ENCODE measurements around the gene SH3RF3.

Gene SH3RF3

GRCh38 chr2:109166811-109167210 is 37.8 kb downstream of the SH3RF3 start:
- no peaks in the 10 kb centered on the region for H3K36me3 ChIP-seq (ENCODE audit: low read depth)
- no peak for TF ChIP-seq CTCF (IDR thresholded peaks at IDR 0.05; ENCODE audit: poor library complexity, severe bottlenecking)
- no peak for ATAC-seq (ENCODE audit: low read depth)
- no peaks in the 10 kb centered on the region for H3K27me3 ChIP-seq (ENCODE audit: insufficient read depth, poor library complexity, severe bottlenecking)
- no peak for DNase-seq (ENCODE audit: low spot score)
- H3K9me3 ChIP-seq (ENCODE audit: severe bottlenecking) = no peaks in the 10 kb centered on the region
- H3K27ac ChIP-seq (ENCODE audit: poor library complexity, severe bottlenecking) = no peak overlapping the region
- peaks cover 27% of the 10 kb centered on the region for H3K4me1 ChIP-seq (ENCODE audit: insufficient read depth, poor library complexity, severe bottlenecking)
- no peak overlapping the region for H3K4me3 ChIP-seq (ENCODE audit: severe bottlenecking)

GRCh38 chr2:109168086-109168485 is 39.1 kb downstream of the SH3RF3 start:
- H3K4me3 ChIP-seq (ENCODE audit: severe bottlenecking) = no peak overlapping the region
- no peak for ATAC-seq (ENCODE audit: low read depth)
- no peak for DNase-seq (ENCODE audit: low spot score)
- H3K4me1 ChIP-seq (ENCODE audit: insufficient read depth, poor library complexity, severe bottlenecking) = peaks cover 29% of the 10 kb centered on the region
- no peak overlapping the region for H3K27ac ChIP-seq (ENCODE audit: poor library complexity, severe bottlenecking)
- no peak for TF ChIP-seq CTCF (IDR thresholded peaks at IDR 0.05; ENCODE audit: poor library complexity, severe bottlenecking)
- H3K36me3 ChIP-seq (ENCODE audit: low read depth) = no peaks in the 10 kb centered on the region
- no peaks in the 10 kb centered on the region for H3K27me3 ChIP-seq (ENCODE audit: insufficient read depth, poor library complexity, severe bottlenecking)
- H3K9me3 ChIP-seq (ENCODE audit: severe bottlenecking) = no peaks in the 10 kb centered on the region

- ATAC-seq (ENCODE audit: low read depth) (no peak), DNase-seq (ENCODE audit: low spot score) (no peak)
- Histone ChIP-seq H3K27me3 (ENCODE audit: insufficient read depth, poor library complexity, severe bottlenecking) (no peaks in the 10 kb centered on the region), H3K4me3 (ENCODE audit: severe bottlenecking) (no peak overlapping the region), H3K36me3 (ENCODE audit: low read depth) (no peaks in the 10 kb centered on the region), H3K27ac (ENCODE audit: poor library complexity, severe bottlenecking) (no peak overlapping the region), H3K9me3 (ENCODE audit: severe bottlenecking) (no peaks in the 10 kb centered on the region), H3K4me1 (ENCODE audit: insufficient read depth, poor library complexity, severe bottlenecking) (peaks cover 32% of the 10 kb centered on the region)
- TF ChIP-seq CTCF (IDR thresholded peaks at IDR 0.05; ENCODE audit: poor library complexity, severe bottlenecking) = no peak
These were observed 39.7 kb downstream of the SH3RF3 start for GRCh38 chr2:109168716-109169115.

- Histone ChIP-seq H3K4me1 (ENCODE audit: insufficient read depth, poor library complexity, severe bottlenecking) (peaks cover 28% of the 10 kb centered on the region), H3K27ac (ENCODE audit: poor library complexity, severe bottlenecking) (peak overlapping the region; percentile 73), H3K9me3 (ENCODE audit: severe bottlenecking) (peaks cover 2% of the 10 kb centered on the region), H3K27me3 (ENCODE audit: insufficient read depth, poor library complexity, severe bottlenecking) (no peaks in the 10 kb centered on the region), H3K36me3 (ENCODE audit: low read depth) (no peaks in the 10 kb centered on the region), H3K4me3 (ENCODE audit: severe bottlenecking) (no peak overlapping the region)
- ATAC-seq (ENCODE audit: low read depth) (no peak), DNase-seq (ENCODE audit: low spot score) (no peak)
- TF ChIP-seq CTCF (IDR thresholded peaks at IDR 0.05; ENCODE audit: poor library complexity, severe bottlenecking) = peak; percentile 25
These were observed 41.6 kb downstream of the SH3RF3 start for GRCh38 chr2:109170645-109171044.

- ATAC-seq (ENCODE audit: low read depth) = peak; percentile 87
- Histone ChIP-seq H3K4me1 (ENCODE audit: insufficient read depth, poor library complexity, severe bottlenecking) (peaks cover 25% of the 10 kb centered on the region), H3K4me3 (ENCODE audit: severe bottlenecking) (no peak overlapping the region), H3K27ac (ENCODE audit: poor library complexity, severe bottlenecking) (peak overlapping the region; percentile 73), H3K9me3 (ENCODE audit: severe bottlenecking) (peaks cover 2% of the 10 kb centered on the region), H3K27me3 (ENCODE audit: insufficient read depth, poor library complexity, severe bottlenecking) (no peaks in the 10 kb centered on the region), H3K36me3 (ENCODE audit: low read depth) (no peaks in the 10 kb centered on the region)
- DNase-seq (ENCODE audit: low spot score) = no peak
- no peak for TF ChIP-seq CTCF (IDR thresholded peaks at IDR 0.05; ENCODE audit: poor library complexity, severe bottlenecking)
These were observed 42.7 kb downstream of the SH3RF3 start for GRCh38 chr2:109171444-109172334.

All from RWPE2 (cell line).